SU-DHL-6 (cell line): ENCODE measurements around the gene OR8A1.

ENCODE experiments used
- CTCF ChIP-seq: fragments of 200-600 bp; sonication (generic); IDR thresholded peaks from one replicate; pipeline ENCODE4 v1.5.1; 2017; ENCODE audit warnings: antibody characterized with exemption, mild to moderate bottlenecking, low read length, moderate library complexity; ENCODE audit not compliant: insufficient read depth, poor library complexity, severe bottlenecking
- EZH2phosphoT487 ChIP-seq: fragments of 200-600 bp; sonication (generic), shearing (Covaris generic); conservative IDR thresholded peaks from 2 replicates; pipeline ENCODE4 v1.6.1; 2018; ENCODE audit warnings: mild to moderate bottlenecking, antibody characterized with exemption, low read length, moderate library complexity, mixed read lengths

GRCh38 chr11:124595302-124595701 lies 25.5 kb downstream of the OR8A1 start:
- TF ChIP-seq CTCF (no peak), EZH2phosphoT487 (no peak)
